HG03139 (cell line): ENCODE measurements around the gene KCNK7.
"Not testable (repeated sequence)": the region's sequence is repeated elsewhere in the genome, so short reads cannot be mapped to it uniquely, and the experiment has no call there.

Experiments
- ATAC-seq: cut with Tn5 transposase; IDR thresholded peaks from one replicate; pipeline ENCODE4 v1.9.1; 2021; ENCODE audit not compliant: unreplicated experiment

The KCNK7 gene

GRCh38 chr11:65574811-65575567, 20.6 kb downstream of the KCNK7 start:
- ATAC-seq = no peak

- peak; percentile 27 for ATAC-seq
Measured at GRCh38 chr11:65574109-65574810, 21.3 kb downstream of the KCNK7 start.

- no peak for ATAC-seq
Measured at GRCh38 chr11:65573391-65574079, 22.1 kb downstream of the KCNK7 start.

GRCh38 chr11:65572356-65573051, 23.1 kb downstream of the KCNK7 start, which contains the start of gene FAM89B:
Gene FAM89B (plus strand): TSS chr11:65572538. CDS start chr11:65572670, 132 bp downstream.
- ATAC-seq = no peak

GRCh38 chr11:65571940-65572339, 23.7 kb downstream of the KCNK7 start:
- no peak for ATAC-seq

GRCh38 chr11:65571420-65571819, 24.2 kb downstream of the KCNK7 start:
- no peak for ATAC-seq

- ATAC-seq = peak; percentile 43
Measured at GRCh38 chr11:65569973-65570918, 25.4 kb downstream of the KCNK7 start, which contains the start of gene ZNRD2. Gene ZNRD2 (plus strand): TSS chr11:65570477. CDS start chr11:65570492, 15 bp downstream.

GRCh38 chr11:65569164-65569972, 26.2 kb downstream of the KCNK7 start:
- ATAC-seq = no peak

- no peak for ATAC-seq
Measured at GRCh38 chr11:65565624-65566453, 29.8 kb downstream of the KCNK7 start.

- not testable (repeated sequence) for ATAC-seq
Measured at GRCh38 chr11:65564879-65565559, 30.6 kb downstream of the KCNK7 start.

- no peak for ATAC-seq
Measured at GRCh38 chr11:65563601-65564000, 32.0 kb downstream of the KCNK7 start.

- no peak for ATAC-seq
Measured at GRCh38 chr11:65562788-65563187, 32.8 kb downstream of the KCNK7 start.

- no peak for ATAC-seq
Measured at GRCh38 chr11:65562020-65562419, 33.6 kb downstream of the KCNK7 start.

- no peak for ATAC-seq
Measured at GRCh38 chr11:65560555-65561418, 34.8 kb downstream of the KCNK7 start.

- ATAC-seq = no peak
Measured at GRCh38 chr11:65559951-65560537, 35.6 kb downstream of the KCNK7 start.

GRCh38 chr11:65559535-65559934, 36.1 kb downstream of the KCNK7 start:
- no peak for ATAC-seq
